Measurements from ENCODE around the gene GSTM4. TPM values are rescaled to one million over a fixed set of nuclear protein-coding genes. Genes with fewer than 3 reads are reported as not detected.

GSTM4 gene
- total and polyA plus RNA-seq, 2 of the 8 experiments (the other 6 are each of a cell fraction or from before 2014, with no cell fraction given): 11.3 to 31.4 TPM

- no peak overlapping the region for H2BK15ac ChIP-seq (ENCODE audit: low read length)
- H3K36me3 ChIP-seq (ENCODE audit: control insufficient read depth in 2 of 4, insufficient read depth in 4 of 4, low read length in 3 of 4): no peaks in the 10 kb centered on the region
- FAIRE-seq (no peak), DNase-seq (ENCODE audit: low read depth in 1 of 2, low spot score in 2 of 2) (no peak)
- WGBS, 2 experiments (ENCODE audit: extremely low coverage in 1 of 2, insufficient coverage in 1 of 2, insufficient read length in 1 of 2, insufficient replicate concordance in 2 of 2, low coverage in 1 of 2, low lambda C conversion rate in 2 of 2, missing lambda C conversion rate in 1 of 2): 85% methylated on average over 2 of the region's 2 CpGs; no CpG with 5 or more reads in 1 of the 2 experiments
- no peak overlapping the region for H3K4me2 ChIP-seq (ENCODE audit: insufficient read depth in 1 of 2, low read depth in 2 of 2, low read length in 2 of 2)
- peaks cover 4 to 5% (median 5%) of the 10 kb centered on the region in 4 experiments; a peak in 6 of 7 replicates for H3K4me1 ChIP-seq (replicated peaks in 1 of 4; ENCODE audit: control insufficient read depth in 3 of 4, insufficient read depth in 4 of 4, low read length in 3 of 4)
- H3K9me3 ChIP-seq (ENCODE audit: insufficient read depth in 2 of 2, low read depth in 1 of 2, low read length in 1 of 2): no peaks in the 10 kb centered on the region
- no peaks in the 10 kb centered on the region for H4K20me1 ChIP-seq (replicated peaks in 1 of 2; ENCODE audit: control insufficient read depth in 1 of 2, insufficient read depth in 2 of 2, low read length in 2 of 2)
- H4K5ac ChIP-seq (ENCODE audit: insufficient read length, low read depth, low read length): no peak overlapping the region
- H2BK20ac ChIP-seq (ENCODE audit: low read length): no peak overlapping the region
- POLR2A ChIA-PET (ENCODE audit: partially characterized antibody): interaction anchor here (1.2 to 2.6 kb wide), 5 partner anchors 9 to 128 kb away, joined by 3 to 10 read pairs (median 5); partner anchors contain the start of genes AMPD2, GNAI3, GNAT2 and GSTM4
- H3K79me1 ChIP-seq (ENCODE audit: low read depth, low read length): no peaks in the 10 kb centered on the region
- no peak overlapping the region for H3K4ac ChIP-seq (replicated peaks; ENCODE audit: insufficient read length, low read depth, low read length)
- no peak overlapping the region for H2AK5ac ChIP-seq (ENCODE audit: low read depth, low read length)
- H2AFZ ChIP-seq (ENCODE audit: low read length): no peak overlapping the region
- no peaks in the 10 kb centered on the region for H3K79me2 ChIP-seq (ENCODE audit: control insufficient read depth in 1 of 2, insufficient read depth in 2 of 2, low read length in 2 of 2)
- H3K14ac ChIP-seq (ENCODE audit: insufficient read length): no peak overlapping the region
- no peak overlapping the region for H2BK12ac ChIP-seq (ENCODE audit: low read depth, low read length)
- H3K4me3 ChIP-seq (ENCODE audit: extremely low read depth in 1 of 4, insufficient read depth in 2 of 4, low read depth in 3 of 4, low read length in 4 of 4): no peak overlapping the region
- no peak overlapping the region for H4K8ac ChIP-seq (ENCODE audit: extremely low read depth, insufficient read depth, low read length)
- H2BK5ac ChIP-seq (ENCODE audit: low read depth, low read length): no peak overlapping the region
- H3K23me2 ChIP-seq (ENCODE audit: low read depth, low read length): no peaks in the 10 kb centered on the region
- H3K23ac ChIP-seq (ENCODE audit: insufficient read length): no peak overlapping the region
- H3K9ac ChIP-seq (replicated peaks in 1 of 4; ENCODE audit: extremely low read depth in 1 of 4, low read depth in 3 of 4, low read length in 3 of 4): no peak overlapping the region
- no peak overlapping the region for H4K91ac ChIP-seq (replicated peaks; ENCODE audit: insufficient read length, low read length)
- H3K56ac ChIP-seq (replicated peaks; ENCODE audit: insufficient read length, low read depth, low read length): no peak overlapping the region
- no peak overlapping the region for H3K18ac ChIP-seq (ENCODE audit: extremely low read depth, low read length)
- no peaks in the 10 kb centered on the region; a peak in 2 of 7 replicates for H3K27me3 ChIP-seq (replicated peaks in 1 of 4; ENCODE audit: control insufficient read depth in 3 of 4, extremely low read depth in 1 of 4, insufficient read depth in 3 of 4, low read length in 3 of 4)
- CTCF ChIA-PET (ENCODE audit: partially characterized antibody): interaction anchor here (0.5 to 10.7 kb wide), 53 partner anchors 11 to 528 kb away, joined by 3 to 293 read pairs (median 9); partner anchors contain the start of genes AHCYL1, EPS8L3, GNAI3 and GSTM1
- no peak overlapping the region for H3K27ac ChIP-seq (ENCODE audit: low read depth, low read length)
- no peak overlapping the region for H2BK120ac ChIP-seq (replicated peaks; ENCODE audit: low read depth, low read length)
- TF ChIP-seq POU5F1 (IDR thresholded peaks at IDR 0.05; ENCODE audit: low read depth, low read length) (no peak), ATF3 (IDR thresholded peaks at IDR 0.05; ENCODE audit: insufficient read depth, low read depth, low read length) (no peak), SAP30 (IDR thresholded peaks at IDR 0.05; ENCODE audit: insufficient read depth, insufficient replicate concordance, low read length) (no peak), NANOG (IDR thresholded peaks at IDR 0.05; ENCODE audit: insufficient read depth, low read depth, low read length, poor library complexity, severe bottlenecking) (no peak), ASH2L (IDR thresholded peaks at IDR 0.05; ENCODE audit: low read length) (no peak), CHD1 (IDR thresholded peaks at IDR 0.05; ENCODE audit: low read depth, low read length) (no peak), SIX5 (IDR thresholded peaks at IDR 0.05; ENCODE audit: low read depth, low read length) (no peak), KDM1A (IDR thresholded peaks at IDR 0.05; ENCODE audit: borderline replicate concordance, low read length) (no peak), RFX5 (IDR thresholded peaks at IDR 0.05; ENCODE audit: borderline replicate concordance, low read depth, low read length) (no peak), KDM4A (IDR thresholded peaks at IDR 0.05; ENCODE audit: low read depth, low read length, severe bottlenecking) (no peak), E2F6 (IDR thresholded peaks at IDR 0.05) (no peak)
Measured at GRCh38 chr1:109641078-109641740, 14.7 kb upstream of the GSTM4 start.
